Measurements from ENCODE around the gene THSD4. TPM values are rescaled to one million over a fixed set of nuclear protein-coding genes. Genes with fewer than 3 reads are reported as not detected.
"Not testable (repeated sequence)": the region's sequence is repeated elsewhere in the genome, so short reads cannot be mapped to it uniquely, and the experiment has no call there.

THSD4 gene
- total RNA-seq, 3 donors from 2014 or later: 18.3 to 46.2 (median 27.1) TPM

DNA sequence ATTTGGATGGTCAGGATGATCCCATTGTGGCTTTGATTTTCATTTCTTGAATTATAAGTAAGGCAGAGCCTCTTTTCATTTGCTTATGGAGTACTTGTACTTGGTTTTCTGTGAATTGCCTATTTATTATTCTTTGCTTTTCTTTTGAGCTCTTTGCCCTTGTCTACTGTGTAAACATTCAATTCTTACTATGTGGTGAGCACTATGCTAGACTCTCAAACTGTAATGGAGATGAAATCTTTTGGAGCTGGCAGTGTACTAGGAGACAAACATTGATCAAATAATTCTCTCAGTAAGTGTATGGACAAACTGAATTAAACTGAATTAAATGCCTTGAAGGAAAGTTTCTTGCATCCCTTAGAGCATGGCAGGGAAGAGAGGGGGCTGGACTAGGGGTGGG, 608.1 kb downstream of the THSD4 start:
- TF ChIP-seq, protein P1, sequence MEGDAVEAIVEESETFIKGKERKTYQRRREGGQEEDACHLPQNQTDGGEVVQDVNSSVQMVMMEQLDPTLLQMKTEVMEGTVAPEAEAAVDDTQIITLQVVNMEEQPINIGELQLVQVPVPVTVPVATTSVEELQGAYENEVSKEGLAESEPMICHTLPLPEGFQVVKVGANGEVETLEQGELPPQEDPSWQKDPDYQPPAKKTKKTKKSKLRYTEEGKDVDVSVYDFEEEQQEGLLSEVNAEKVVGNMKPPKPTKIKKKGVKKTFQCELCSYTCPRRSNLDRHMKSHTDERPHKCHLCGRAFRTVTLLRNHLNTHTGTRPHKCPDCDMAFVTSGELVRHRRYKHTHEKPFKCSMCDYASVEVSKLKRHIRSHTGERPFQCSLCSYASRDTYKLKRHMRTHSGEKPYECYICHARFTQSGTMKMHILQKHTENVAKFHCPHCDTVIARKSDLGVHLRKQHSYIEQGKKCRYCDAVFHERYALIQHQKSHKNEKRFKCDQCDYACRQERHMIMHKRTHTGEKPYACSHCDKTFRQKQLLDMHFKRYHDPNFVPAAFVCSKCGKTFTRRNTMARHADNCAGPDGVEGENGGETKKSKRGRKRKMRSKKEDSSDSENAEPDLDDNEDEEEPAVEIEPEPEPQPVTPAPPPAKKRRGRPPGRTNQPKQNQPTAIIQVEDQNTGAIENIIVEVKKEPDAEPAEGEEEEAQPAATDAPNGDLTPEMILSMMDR (IDR thresholded peaks at IDR 0.05): no peak
- no peak overlapping the region for H3K4me3 ChIP-seq
- no peak for ATAC-seq
- intact Hi-C loops (cut with DNase I, micrococcal nuclease): no loop called here
- no peak for DNase-seq
- peaks cover 3% of the 10 kb centered on the region for H3K4me1 ChIP-seq (ENCODE audit: low read depth)
- H3K36me3 ChIP-seq (ENCODE audit: low read depth): no peaks in the 10 kb centered on the region
- H3K9me3 ChIP-seq: no peaks in the 10 kb centered on the region

DNA sequence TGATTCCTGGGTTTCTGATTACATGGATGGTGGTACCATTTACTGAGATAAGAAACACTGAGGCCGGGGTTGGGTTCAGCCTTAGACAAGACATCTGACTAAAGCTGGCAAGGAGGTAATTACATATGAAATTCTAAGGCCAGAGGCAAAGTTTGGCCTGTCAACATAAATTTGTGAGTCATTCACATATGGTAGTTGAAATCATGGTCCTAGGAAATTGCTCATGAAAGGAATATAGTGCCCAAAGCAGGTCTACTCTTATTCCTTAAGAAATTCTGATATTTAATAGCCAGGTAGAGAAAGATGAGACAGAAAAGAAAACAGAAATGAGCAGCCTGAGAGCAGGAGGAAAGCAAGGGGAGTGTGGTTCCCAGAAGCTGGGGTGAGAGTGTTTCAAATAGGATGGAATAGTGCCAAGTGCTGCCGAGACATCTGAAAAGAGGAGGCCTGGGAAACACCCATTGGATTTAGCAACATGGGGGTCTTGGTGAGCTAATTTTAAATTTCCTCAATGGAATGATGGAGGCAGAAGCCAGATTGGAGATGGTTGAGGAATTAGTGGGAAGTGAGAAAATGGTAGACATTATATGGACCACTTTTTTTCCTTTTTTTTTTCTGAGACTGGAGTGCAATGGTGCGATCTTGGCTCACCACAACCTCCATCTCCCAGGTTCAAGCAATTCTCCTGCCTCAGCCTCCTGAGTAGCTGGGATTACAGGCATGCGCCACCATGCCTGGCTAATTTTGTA, 610.1 kb downstream of the THSD4 start:
- H3K36me3 ChIP-seq (ENCODE audit: low read depth); DNase-seq; H3K9me3 ChIP-seq; H3K4me3 ChIP-seq; intact Hi-C loops (cut with DNase I, micrococcal nuclease); ATAC-seq: not testable (repeated sequence)
- H3K4me1 ChIP-seq (ENCODE audit: low read depth): peaks cover 11% of the 10 kb centered on the region

- H3K9me3 ChIP-seq: no peaks in the 10 kb centered on the region
- peaks cover 15% of the 10 kb centered on the region for H3K4me1 ChIP-seq (ENCODE audit: low read depth)
- no peaks in the 10 kb centered on the region for H3K36me3 ChIP-seq (ENCODE audit: low read depth)
- TF ChIP-seq, protein P1 (IDR thresholded peaks at IDR 0.05): no peak
- no peak overlapping the region for H3K4me3 ChIP-seq
- no peak for DNase-seq
- peak; percentile 42 for ATAC-seq
- intact Hi-C loops (cut with DNase I, micrococcal nuclease): no loop called here
These were observed 613.6 kb downstream of the THSD4 start for GRCh38 chr15:71728881-71729280.

GRCh38 chr15:71729319-71729718, 614.0 kb downstream of the THSD4 start:
- Histone ChIP-seq H3K9me3 (no peaks in the 10 kb centered on the region), H3K36me3 (ENCODE audit: low read depth) (no peaks in the 10 kb centered on the region), H3K4me1 (ENCODE audit: low read depth) (peaks cover 15% of the 10 kb centered on the region), H3K4me3 (no peak overlapping the region)
- TF ChIP-seq, protein P1 (IDR thresholded peaks at IDR 0.05): no peak
- ATAC-seq (no peak), DNase-seq (no peak)
- intact Hi-C loops (cut with DNase I, micrococcal nuclease): no loop called here

GRCh38 chr15:71730277-71731144, 615.2 kb downstream of the THSD4 start:
- ATAC-seq (peak; percentile 64), DNase-seq (peak in 1 of 3 donors; percentile 72)
- intact Hi-C loops (cut with DNase I, micrococcal nuclease): loop anchor here in 1 of 2 donors (5.0 kb wide), 1 partner anchor 283 kb away; no protein-coding TSS in a partner anchor
- Histone ChIP-seq H3K36me3 (ENCODE audit: low read depth) (no peaks in the 10 kb centered on the region), H3K4me1 (ENCODE audit: low read depth) (peaks cover 15% of the 10 kb centered on the region), H3K4me3 (no peak overlapping the region), H3K9me3 (no peaks in the 10 kb centered on the region)
- TF ChIP-seq, protein P1 (IDR thresholded peaks at IDR 0.05): peak; percentile 57

DNA sequence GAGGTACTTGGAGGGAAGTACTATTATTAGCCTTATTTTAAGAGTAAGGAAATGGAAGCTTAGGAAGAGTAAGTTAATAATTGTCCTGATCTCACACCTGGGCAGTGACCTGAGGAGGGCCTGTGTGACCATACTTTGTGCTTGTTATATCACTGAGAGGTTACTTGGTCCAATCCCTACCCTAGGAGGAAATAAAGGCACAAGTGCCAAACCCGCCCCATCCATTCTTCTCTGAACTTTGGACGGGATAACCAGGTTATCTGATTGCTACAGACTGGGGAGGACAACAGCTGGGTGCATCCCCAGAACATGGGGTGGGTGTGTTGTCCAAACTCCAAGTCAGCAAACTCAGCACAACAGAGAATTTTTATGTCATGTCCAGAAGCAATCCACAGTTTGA, 617.4 kb downstream of the THSD4 start:
- Histone ChIP-seq H3K4me1 (ENCODE audit: low read depth) (peaks cover 25% of the 10 kb centered on the region), H3K9me3 (no peaks in the 10 kb centered on the region), H3K36me3 (ENCODE audit: low read depth) (no peaks in the 10 kb centered on the region), H3K4me3 (no peak overlapping the region)
- TF ChIP-seq, protein P1 (IDR thresholded peaks at IDR 0.05): no peak
- DNase-seq: peak in 1 of 3 donors; percentile 64
- ATAC-seq: peak; percentile 90
- intact Hi-C loops (cut with DNase I, micrococcal nuclease): loop anchor here in 1 of 2 donors (5.0 kb wide), 1 partner anchor 285 kb away; no protein-coding TSS in a partner anchor

Data from mucosa of descending colon (tissue), 3 donors.